Measurements from ENCODE around the gene SHANK2. TPM values are rescaled to one million over a fixed set of nuclear protein-coding genes. Genes with fewer than 3 reads are reported as not detected.

SHANK2 gene
- total and polyA plus RNA-seq, 2 donors from 2014 or later: 4.0 to 57.8 TPM

DNA sequence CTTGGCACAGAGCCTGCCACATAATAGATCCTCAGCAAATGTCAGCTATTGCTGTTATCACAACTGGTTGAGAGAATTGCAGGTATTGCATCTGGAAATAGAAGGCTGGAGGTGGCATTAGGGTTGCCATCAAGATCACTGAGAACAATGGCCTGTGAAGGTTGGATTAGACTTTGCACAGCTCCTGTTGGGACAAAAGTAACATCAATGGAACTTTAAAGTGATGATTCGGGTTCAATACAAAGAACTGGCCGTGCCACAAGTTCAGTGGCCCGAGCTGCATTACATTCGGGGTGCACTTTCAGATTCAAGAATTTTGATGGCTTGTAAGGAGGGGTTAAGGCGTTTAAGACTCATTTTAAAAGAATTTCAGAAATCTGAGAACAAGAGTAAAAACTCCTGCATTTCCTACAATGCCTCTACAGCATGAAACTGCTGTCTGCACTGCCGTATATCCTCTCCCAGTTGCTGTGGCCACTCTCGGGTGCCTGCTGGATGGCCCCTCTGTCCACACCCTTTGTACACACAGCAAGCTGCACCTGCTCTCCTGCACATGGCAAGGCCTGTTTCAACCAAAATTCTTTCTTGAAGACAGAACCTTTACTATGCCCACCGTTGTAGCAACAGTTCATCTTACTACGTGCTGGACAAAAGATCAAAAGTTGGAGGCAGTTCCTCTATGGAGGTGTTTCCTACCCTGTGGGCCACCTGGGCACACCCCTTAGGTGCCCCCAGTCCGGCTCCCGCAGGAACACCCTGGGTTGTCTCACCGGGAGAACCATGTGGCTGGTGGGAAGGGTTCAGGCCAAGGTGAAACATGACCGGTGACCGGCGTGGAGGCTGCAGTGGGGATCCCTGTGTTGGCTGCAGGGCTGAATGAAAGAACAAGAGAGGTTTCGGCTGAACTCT lies 17.5 kb upstream of the SHANK2 start:
- Histone ChIP-seq H3K27me3 (ENCODE audit: control insufficient read depth, insufficient read depth, low read length) (no peaks in the 10 kb centered on the region), H3K9me3 (ENCODE audit: control insufficient read depth in 2 of 3, insufficient read depth in 1 of 3, low read length in 3 of 3) (peaks cover 0 to 7% (median 0%) of the 10 kb centered on the region in 3 donors), H3K4me3 (ENCODE audit: low read length in 3 of 3) (no peak overlapping the region), H3K4me1 (ENCODE audit: control insufficient read depth in 2 of 3, insufficient read depth in 2 of 3, low read depth in 1 of 3, low read length in 3 of 3) (no peaks in the 10 kb centered on the region), H3K9ac (ENCODE audit: low read length in 3 of 3) (no peak overlapping the region), H3K27ac (ENCODE audit: low read depth in 2 of 2, low read length in 2 of 2) (no peak overlapping the region), H3K36me3 (ENCODE audit: control insufficient read depth in 2 of 3, insufficient read depth in 3 of 3, low read length in 3 of 3) (no peaks in the 10 kb centered on the region)
- FAIRE-seq (no peak), DNase-seq (peak in 1 of 5 donors; percentile 46)
- intact Hi-C loops (cut with DNase I): no loop called here
- TF ChIP-seq, protein P1, sequence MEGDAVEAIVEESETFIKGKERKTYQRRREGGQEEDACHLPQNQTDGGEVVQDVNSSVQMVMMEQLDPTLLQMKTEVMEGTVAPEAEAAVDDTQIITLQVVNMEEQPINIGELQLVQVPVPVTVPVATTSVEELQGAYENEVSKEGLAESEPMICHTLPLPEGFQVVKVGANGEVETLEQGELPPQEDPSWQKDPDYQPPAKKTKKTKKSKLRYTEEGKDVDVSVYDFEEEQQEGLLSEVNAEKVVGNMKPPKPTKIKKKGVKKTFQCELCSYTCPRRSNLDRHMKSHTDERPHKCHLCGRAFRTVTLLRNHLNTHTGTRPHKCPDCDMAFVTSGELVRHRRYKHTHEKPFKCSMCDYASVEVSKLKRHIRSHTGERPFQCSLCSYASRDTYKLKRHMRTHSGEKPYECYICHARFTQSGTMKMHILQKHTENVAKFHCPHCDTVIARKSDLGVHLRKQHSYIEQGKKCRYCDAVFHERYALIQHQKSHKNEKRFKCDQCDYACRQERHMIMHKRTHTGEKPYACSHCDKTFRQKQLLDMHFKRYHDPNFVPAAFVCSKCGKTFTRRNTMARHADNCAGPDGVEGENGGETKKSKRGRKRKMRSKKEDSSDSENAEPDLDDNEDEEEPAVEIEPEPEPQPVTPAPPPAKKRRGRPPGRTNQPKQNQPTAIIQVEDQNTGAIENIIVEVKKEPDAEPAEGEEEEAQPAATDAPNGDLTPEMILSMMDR (IDR thresholded peaks at IDR 0.05; ENCODE audit: borderline replicate concordance, extremely low read depth, insufficient read depth): no peak

DNA sequence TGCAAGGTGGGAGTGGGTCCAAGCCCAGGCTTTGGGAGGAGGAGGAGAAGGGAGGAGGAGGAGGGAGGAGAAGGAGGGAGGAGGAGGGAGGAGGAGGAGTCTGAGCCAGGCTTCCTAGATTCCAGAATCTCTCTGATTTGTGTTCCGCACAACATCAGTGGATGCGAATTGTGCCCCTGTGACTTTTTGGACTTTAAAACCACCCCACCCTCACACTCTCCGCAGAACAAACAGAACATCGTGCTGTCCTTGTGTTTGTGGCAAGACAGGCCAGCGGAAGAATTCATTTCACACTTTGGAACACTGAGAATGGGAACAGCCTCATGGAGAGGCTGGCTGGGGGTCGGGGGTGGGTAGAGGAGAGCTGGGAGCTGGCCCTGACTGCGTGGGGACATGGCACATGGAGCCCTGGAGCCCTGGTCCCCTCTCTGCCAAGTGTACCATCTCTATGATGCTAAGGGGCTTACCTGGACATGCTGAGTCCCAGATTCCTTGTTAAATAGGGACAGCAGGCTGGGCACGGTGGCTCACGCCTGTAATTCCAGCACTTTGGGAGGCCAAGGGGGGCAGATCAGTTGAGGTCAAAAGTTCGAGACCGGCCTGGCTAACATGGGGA lies 16.4 kb upstream of the SHANK2 start:
- TF ChIP-seq, protein P1 (IDR thresholded peaks at IDR 0.05; ENCODE audit: borderline replicate concordance, extremely low read depth, insufficient read depth): no peak
- peak in 1 of 5 donors; percentile 40 for DNase-seq
- Histone ChIP-seq H3K27me3 (ENCODE audit: control insufficient read depth, insufficient read depth, low read length) (no peaks in the 10 kb centered on the region), H3K4me1 (ENCODE audit: control insufficient read depth in 2 of 3, insufficient read depth in 2 of 3, low read depth in 1 of 3, low read length in 3 of 3) (no peaks in the 10 kb centered on the region), H3K27ac (ENCODE audit: low read depth in 2 of 2, low read length in 2 of 2) (no peak overlapping the region), H3K9me3 (ENCODE audit: control insufficient read depth in 2 of 3, insufficient read depth in 1 of 3, low read length in 3 of 3) (peaks cover 0 to 7% (median 0%) of the 10 kb centered on the region in 3 donors), H3K9ac (ENCODE audit: low read length in 3 of 3) (no peak overlapping the region), H3K4me3 (ENCODE audit: low read length in 3 of 3) (no peak overlapping the region), H3K36me3 (ENCODE audit: control insufficient read depth in 2 of 3, insufficient read depth in 3 of 3, low read length in 3 of 3) (no peaks in the 10 kb centered on the region)
- FAIRE-seq: no peak
- intact Hi-C loops (cut with DNase I): no loop called here

DNA sequence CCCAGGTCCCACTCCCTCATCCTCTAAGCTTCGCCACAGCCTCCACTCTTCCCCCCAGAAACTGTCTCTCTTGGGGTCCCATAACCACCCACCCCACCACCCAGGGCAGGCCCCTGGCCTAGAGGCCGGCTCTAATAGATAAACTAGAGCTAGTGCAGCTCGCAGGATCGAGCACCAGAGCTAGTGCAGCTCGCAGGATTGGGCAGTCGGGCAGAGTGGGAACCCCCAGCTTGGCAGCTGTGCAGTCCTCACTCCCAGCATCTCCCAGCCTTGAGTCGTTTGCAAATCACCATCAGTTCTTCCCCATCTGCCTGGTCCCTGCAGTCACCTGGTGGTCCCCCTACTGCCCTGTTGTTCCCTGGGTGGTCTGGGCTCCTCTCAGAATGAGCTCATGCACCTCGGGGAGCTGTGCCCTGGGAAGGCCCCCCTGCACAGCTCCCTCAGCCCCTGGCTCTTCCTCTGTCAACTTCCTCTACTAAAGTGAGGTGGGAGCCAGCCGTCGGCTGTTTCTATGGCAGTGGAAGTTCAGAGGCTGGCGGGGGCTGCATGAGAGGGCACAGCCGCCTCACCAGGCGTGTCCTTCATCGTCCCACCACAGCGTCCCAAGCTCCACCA lies 15.5 kb upstream of the SHANK2 start:
- no peak for FAIRE-seq
- Histone ChIP-seq H3K36me3 (ENCODE audit: control insufficient read depth in 2 of 3, insufficient read depth in 3 of 3, low read length in 3 of 3) (no peaks in the 10 kb centered on the region), H3K4me3 (ENCODE audit: low read length in 3 of 3) (no peak overlapping the region)

More for the DNA sequence above, 15.5 kb upstream of the SHANK2 start:
- Histone ChIP-seq H3K9me3 (ENCODE audit: control insufficient read depth in 2 of 3, insufficient read depth in 1 of 3, low read length in 3 of 3) (no peaks in the 10 kb centered on the region), H3K27ac (ENCODE audit: low read depth in 2 of 2, low read length in 2 of 2) (no peak overlapping the region), H3K4me1 (ENCODE audit: control insufficient read depth in 2 of 3, insufficient read depth in 2 of 3, low read depth in 1 of 3, low read length in 3 of 3) (no peaks in the 10 kb centered on the region), H3K27me3 (ENCODE audit: control insufficient read depth, insufficient read depth, low read length) (no peaks in the 10 kb centered on the region), H3K9ac (ENCODE audit: low read length in 3 of 3) (no peak overlapping the region)
- TF ChIP-seq, protein P1 (IDR thresholded peaks at IDR 0.05; ENCODE audit: borderline replicate concordance, extremely low read depth, insufficient read depth): no peak
- peak in 3 of 5 donors; percentile 52 to 58 (median 56) for DNase-seq
- intact Hi-C loops (cut with DNase I): no loop called here
